ENCODE measurements around the gene ZNF550.

Gene ZNF550

GRCh38 chr19:57559404-57560025 lies at the start of gene ZNF550:
TSS of gene ZNF550 (minus strand) at chr19:57559863. CDS start at chr19:57559682, 181 bp downstream.
- DNase-seq: peak; percentile 42 to 89

DNA sequence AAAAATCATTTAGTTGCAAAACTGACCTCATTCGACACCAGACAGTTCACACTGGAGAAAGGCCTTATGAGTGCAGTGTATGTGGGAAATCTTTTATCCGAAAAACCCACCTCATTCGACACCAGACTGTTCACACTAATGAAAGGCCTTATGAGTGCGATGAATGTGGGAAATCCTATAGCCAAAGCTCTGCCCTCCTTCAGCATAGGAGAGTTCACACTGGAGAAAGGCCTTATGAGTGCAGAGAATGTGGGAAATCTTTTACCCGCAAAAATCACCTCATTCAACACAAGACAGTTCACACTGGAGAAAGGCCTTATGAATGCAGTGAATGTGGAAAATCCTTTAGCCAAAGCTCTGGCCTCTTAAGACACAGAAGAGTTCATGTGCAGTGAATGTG lies 47.3 kb upstream of the ZNF550 start:
- DNase-seq: no peak

- DNase-seq: peak; percentile 80 to 94
Observed at GRCh38 chr19:57599761-57600383, 40.2 kb upstream of the ZNF550 start, which contains the start of gene ZNF530. TSS of gene ZNF530 (plus strand) at chr19:57599885. CDS start at chr19:57604346, 4,461 bp downstream.

DNA sequence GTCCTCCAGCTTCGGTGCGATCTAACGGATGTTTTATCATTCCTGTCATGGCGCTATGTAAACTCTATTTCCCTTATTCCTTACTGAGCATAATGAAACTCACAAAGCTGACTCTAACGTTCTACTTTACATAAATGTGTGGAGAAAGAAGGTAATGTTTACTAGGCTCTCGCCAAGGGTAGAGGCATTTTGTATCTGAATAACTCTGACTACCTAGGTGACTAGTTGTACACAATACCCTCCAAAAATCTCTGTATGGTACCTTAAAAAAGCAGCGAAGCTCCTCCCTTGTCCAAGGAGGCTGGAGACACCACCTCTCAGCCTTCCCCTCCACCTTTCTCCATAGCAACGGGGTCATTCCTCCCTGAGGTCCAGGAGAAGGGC lies 39.7 kb upstream of the ZNF550 start:
- no peak for DNase-seq

DNA sequence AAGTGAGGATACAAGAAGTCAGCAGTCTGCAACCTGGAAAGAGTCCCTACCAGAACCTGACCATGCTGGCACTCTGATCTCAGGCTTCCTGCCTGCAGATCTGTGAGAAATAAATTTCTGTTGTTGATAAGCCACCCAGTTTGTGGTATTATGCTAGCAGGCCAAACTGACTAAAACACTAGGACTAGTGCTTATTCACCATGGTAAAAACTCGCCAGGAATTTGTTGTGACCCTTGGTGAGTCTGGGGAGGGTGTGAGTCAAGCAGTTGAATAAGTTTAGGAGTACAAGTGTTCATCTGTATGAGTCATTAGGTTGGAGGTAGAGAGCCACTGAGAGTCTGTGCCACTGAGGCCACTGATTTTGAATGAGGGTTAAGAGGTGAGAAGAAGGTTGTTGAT lies 27.9 kb upstream of the ZNF550 start:
- DNase-seq: no peak

DNA sequence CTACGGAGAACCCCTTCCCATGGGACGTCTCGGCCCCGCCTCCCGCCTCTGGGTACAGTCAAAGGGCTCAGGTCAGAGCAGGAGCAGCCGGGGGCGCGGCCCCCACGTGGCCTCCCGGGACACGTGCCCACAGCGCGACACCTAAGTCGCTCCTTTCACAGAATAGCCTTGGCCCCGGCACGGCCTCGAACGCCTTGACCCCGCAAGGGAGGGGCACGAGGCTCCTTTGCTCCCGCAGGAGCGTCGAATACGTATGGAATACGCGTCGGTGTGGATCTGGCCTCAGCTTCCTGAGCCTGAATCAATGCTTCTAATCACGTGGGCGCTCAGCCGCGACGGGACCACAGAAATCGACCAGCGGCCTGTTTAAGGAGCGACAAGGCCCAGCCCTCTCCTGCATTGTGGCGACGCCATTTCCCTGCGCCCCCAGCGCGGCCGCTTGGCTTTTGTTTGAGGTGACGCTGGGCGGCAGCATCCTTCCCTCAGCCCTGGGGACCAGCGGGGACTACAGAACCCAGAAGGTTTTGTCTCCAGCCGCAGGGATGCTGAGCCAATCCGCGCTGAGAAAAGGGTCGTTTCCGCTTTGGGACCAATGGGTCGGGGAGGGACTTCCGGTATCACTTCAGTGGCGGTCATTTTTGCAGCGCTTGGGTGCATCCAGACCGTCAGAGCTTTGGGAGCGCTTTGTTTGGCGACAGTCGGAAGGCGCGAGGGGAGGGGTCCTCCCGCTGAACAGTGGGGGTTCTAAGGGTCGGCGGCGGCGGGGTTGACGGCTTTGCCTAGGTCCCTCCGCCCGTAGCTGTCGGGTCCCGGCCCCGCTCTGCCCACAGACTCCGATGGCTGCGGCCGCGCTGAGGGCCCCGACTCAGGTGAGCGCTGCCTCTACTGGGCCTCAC lies 24.1 kb upstream of the ZNF550 start, which contains the start of gene ZIK1:
TSS of gene ZIK1 (plus strand) at position 625 of the 896 bp plus-strand sequence. CDS start at position 837, 212 bp downstream.
- peak; percentile 92 to 97 for DNase-seq

DNA sequence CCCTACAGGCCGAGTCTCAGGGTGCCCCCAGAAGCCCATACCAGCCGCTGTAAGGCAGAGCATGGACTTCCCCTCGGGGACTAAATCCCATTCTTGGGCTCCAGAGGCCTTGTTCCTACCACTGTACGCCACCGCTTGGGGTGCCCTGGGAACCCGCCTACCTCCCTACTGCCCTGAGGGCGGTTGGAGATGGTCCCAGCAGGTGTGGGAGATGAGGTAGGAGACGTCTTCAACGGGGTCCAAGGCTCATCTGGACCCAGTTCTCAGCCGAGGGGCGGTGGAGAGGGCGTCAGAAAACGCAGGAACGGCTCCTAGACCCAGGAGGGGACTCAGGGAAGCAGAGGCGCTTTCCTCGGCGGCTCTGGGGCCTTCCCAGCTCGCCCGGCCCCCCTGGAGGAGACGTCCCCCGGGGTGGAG lies 23.4 kb upstream of the ZNF550 start:
- no peak for DNase-seq

- DNase-seq: peak; percentile 97 to 99
Observed at GRCh38 chr19:57578487-57579205, 19.0 kb upstream of the ZNF550 start, which contains the start of gene ZNF416. TSS of gene ZNF416 (minus strand) at chr19:57578911. CDS start at chr19:57578704, 207 bp downstream.

- no peak for DNase-seq
Observed at GRCh38 chr19:57576661-57577060, 17.0 kb upstream of the ZNF550 start.

- no peak for DNase-seq
Observed at GRCh38 chr19:57572415-57572947, 12.8 kb upstream of the ZNF550 start.

- no peak for DNase-seq
Observed at GRCh38 chr19:57570707-57571106, 11.0 kb upstream of the ZNF550 start.

GRCh38 chr19:57566396-57567265 lies 7.0 kb upstream of the ZNF550 start:
- DNase-seq: peak in 1 of 2 experiments; percentile 3

DNA sequence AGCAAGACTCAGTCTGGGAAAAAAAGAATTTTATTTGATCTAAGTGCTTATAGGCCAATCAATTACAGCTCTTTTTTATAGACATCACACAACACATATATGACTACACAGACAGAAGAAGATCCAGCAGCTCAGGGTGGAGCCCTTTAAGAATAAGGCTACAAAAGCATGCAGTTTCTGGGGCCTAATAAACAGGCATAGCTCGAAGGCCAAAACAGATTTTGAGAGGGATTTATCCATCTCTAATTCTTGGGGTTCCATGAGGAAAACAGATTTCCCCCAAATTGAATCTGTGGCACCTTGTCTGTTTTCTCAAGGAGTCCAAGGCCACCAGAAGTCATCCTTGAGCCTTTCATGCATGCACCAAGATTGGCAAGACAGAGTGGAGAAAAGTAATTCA lies 3.9 kb upstream of the ZNF550 start:
- DNase-seq: no peak

DNA sequence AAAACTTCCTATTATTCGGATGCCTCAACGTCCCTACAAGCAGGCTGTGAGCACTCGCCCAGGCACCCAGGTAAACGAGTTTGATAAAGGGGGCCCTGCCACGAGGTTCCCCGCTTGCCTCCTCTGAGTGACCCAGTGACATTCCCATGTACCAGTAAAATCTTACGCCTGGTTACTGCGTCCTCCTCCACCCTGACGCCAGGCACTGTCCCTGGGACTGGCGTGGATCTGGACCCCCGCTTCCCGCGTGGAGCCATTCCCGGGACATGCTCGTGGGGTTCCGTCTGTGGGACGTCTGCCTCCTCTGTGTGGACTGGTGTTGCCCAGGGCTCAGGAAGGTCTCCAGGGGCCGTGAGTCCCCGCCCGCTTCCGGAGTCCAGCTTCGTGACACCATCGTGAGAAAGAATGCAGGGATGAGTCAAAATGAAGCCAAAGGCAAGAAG lies 407 bp upstream of the ZNF550 start:
- no peak for DNase-seq

GRCh38 chr19:57559008-57559403 lies 657 bp downstream of the ZNF550 start:
- DNase-seq: peak in 1 of 2 experiments; percentile 28

GRCh38 chr19:57558525-57558924 lies 1.1 kb downstream of the ZNF550 start:
- DNase-seq: peak in 1 of 2 experiments; percentile 28

DNA sequence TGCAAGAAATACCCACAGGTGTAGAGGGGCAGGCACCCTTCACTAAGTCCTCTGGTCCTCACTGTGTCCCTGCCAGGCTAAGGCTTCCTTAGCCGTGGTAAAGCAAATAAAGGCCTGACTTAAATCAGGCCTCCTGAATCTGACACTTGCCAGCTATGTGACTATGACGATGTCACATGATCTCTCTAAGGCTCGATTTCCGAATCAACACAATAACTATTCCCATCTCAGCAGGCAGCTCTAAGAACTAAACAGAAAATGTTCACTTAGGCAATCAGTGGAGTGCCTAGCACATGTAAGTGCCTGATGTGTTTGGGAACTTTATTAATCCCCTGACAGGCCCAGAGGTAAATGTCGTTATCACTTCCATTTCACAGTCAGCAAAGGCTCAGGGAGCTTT lies 2.0 kb downstream of the ZNF550 start:
- DNase-seq: no peak

DNA sequence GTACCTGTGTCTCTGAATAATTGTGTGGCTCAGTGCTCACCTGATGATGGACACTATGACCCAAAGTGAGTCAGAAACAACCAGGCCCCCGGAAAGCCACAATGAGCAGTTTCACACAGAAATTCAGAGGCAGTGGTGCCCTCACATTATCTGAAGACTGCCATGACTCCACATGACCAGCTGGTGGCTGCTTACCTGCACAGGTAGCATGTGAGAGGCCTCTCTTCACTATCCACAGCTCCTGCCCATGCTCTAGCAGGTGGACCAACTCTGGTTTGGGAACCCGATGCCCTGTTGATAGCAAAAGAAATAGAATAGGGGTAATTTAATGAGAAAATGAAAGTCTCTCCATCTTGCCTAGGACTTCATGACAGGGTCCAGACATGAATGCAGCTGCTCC lies 7.2 kb downstream of the ZNF550 start:
- peak in 1 of 2 experiments; percentile 2 for DNase-seq

GRCh38 chr19:57546513-57546912 lies 13.2 kb downstream of the ZNF550 start:
- no peak for DNase-seq

GRCh38 chr19:57537953-57538547 lies 21.6 kb downstream of the ZNF550 start:
- no peak for DNase-seq
